OCI-M2 (cell line): ENCODE measurements around the gene POGLUT3.

ENCODE experiments used
- DNase-seq: peaks from one replicate; lab custom pipeline; 2025; ENCODE audit not compliant: unreplicated experiment; lab: John Stamatoyannopoulos, UW

Gene POGLUT3, protein sequence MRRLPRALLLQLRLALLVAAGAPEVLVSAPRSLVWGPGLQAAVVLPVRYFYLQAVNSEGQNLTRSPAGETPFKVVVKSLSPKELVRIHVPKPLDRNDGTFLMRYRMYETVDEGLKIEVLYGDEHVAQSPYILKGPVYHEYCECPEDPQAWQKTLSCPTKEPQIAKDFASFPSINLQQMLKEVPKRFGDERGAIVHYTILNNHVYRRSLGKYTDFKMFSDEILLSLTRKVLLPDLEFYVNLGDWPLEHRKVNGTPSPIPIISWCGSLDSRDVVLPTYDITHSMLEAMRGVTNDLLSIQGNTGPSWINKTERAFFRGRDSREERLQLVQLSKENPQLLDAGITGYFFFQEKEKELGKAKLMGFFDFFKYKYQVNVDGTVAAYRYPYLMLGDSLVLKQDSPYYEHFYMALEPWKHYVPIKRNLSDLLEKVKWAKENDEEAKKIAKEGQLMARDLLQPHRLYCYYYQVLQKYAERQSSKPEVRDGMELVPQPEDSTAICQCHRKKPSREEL

DNA sequence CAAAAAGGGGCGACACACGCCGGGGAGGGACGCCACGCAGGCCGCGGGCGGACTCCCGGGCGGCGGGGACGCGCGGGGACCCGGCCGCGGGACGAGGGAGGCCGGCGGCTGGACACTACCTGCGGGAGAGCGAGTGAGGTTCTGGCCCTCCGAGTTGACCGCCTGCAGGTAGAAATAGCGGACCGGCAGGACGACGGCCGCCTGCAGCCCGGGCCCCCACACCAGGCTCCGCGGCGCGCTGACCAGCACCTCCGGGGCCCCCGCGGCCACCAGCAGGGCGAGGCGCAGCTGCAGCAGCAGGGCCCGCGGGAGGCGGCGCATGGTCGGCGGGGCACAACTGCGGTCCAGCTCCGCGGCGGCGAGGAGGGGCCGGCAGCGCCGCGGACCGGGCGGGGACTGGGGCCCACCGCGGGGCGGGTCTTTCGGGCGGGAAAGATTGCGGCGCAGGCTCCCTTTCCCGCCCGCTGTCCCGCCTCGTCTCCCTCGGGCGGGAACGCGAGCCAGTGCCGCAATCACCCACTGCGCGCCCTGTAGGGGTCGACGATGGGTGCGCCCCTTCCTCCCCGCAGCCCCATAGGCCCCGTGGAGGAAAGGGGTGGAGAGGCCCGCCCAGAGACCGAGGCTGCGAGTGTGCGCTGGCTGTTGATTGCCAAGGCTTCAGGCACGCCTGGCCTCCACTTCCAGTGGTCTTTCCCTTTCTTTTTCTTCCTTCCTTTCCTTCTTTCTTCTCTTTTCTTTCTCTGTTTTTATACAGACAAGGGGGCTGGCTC, at the start of gene POGLUT3:
TSS of gene POGLUT3 (minus strand) at position 339 of the 770 bp plus-strand sequence. CDS start at position 321, 18 bp downstream.
- no peak for DNase-seq

DNA sequence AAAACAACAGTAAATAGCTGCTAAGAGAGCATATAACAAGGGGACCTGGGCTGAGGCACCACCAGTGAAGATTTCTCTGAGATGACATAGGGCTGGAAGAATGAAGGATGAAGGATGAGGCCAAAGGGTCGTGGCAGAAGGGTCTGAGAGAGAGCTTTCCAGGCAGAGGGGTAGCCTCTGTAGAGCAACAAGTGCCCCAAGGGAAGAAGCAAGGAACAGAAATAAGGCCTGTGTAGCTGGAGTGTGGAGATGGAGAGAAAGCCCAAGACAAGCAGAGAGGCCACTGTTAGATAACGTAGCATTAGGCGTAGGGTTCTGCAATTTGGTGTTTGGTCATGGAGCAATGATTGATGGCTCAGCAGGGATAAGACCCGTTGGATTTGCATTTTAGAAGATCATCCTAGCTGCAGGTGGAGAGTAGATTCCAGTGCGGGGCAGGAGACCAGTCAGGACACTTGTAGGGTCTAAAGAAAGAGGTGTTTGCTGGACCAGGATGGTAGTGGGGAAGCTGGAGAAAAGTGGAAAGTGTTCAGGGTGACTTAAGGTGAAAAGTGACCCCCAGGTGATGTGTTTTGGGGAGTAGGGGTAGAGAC, 47.8 kb upstream of the POGLUT3 start:
- DNase-seq, result no peak

- no peak for DNase-seq
Observed at GRCh38 chr11:108543316-108543964, 45.3 kb upstream of the POGLUT3 start.

GRCh38 chr11:108541531-108541930, 43.3 kb upstream of the POGLUT3 start:
- no peak for DNase-seq

- no peak for DNase-seq
Observed at GRCh38 chr11:108538502-108538901, 40.3 kb upstream of the POGLUT3 start.

- no peak for DNase-seq
Observed at GRCh38 chr11:108538022-108538424, 39.8 kb upstream of the POGLUT3 start.

- no peak for DNase-seq
Observed at GRCh38 chr11:108536783-108537182, 38.6 kb upstream of the POGLUT3 start.

DNA sequence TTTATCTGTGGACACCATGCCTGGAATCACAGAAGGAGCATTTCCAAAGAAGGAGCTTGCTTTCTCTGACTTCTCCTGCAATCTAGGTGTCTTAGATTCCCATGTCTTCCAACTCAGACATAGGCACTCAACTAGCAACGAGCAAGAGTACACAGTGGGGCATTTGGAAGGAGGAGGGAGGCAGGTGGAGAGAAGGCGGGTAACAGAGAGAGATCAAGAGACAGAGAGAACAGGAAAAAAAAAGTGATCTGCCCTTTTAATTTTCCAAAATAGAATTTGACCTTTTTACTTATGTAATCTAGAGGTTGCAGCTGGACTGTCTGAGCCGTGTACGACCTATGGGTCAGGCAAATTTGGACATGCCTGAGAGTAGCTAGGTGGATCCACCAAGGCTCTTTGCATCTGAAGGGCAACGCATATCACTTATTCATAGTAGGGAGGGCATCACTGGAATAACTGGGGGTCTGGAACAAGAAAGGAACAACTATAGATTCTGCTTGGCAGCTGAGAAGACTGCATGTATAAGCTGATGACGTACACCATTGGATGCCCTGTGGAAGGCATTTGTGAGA, 37.3 kb upstream of the POGLUT3 start:
- DNase-seq, result no peak

GRCh38 chr11:108534274-108534882, 36.2 kb upstream of the POGLUT3 start:
- no peak for DNase-seq

- no peak for DNase-seq
Observed at GRCh38 chr11:108530426-108530825, 32.2 kb upstream of the POGLUT3 start.

- DNase-seq, result no peak
Observed at GRCh38 chr11:108527382-108527781, 29.2 kb upstream of the POGLUT3 start.

- no peak for DNase-seq
Observed at GRCh38 chr11:108525161-108525560, 27.0 kb upstream of the POGLUT3 start.

GRCh38 chr11:108524422-108524821, 26.2 kb upstream of the POGLUT3 start:
- no peak for DNase-seq

DNA sequence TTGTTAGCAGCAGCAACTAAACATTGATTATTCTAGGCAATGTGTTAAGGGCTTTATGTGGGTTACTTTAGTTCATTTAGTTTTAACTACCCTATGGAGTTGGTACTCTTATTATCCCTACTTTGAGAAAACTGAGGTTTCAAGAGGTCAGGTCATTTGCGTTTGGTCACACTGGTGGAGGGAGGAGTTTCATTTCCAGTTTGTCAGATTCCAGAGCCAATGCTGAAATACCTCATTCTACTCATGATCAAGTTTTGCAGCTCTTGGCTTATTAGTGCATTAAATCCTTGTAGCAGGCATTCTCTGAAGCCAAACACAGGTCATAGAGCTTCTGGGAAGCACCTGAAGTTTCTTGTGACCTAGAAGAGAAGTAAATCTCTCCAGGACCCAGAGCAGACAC, 24.1 kb upstream of the POGLUT3 start:
- DNase-seq, result no peak

GRCh38 chr11:108518581-108518980, 20.4 kb upstream of the POGLUT3 start:
- no peak for DNase-seq

DNA sequence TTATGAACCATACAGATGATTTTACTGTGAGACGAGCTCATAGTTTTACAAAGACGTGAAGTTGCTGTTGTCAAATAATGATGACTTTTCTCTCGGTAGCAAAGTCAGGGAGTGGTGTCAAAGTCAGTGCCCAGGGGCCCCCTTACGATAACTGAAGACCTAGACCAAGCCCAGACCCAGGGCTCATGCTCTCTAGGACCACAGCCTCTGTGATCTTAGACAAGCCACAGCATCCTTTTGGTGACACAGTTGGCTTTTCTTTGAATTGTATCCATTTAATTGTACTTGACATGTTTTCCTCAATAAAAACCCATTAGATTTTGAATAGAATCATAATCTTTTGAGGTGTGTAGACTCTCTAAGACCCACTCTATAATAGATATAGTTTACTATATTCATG, 17.9 kb upstream of the POGLUT3 start:
- no peak for DNase-seq

- no peak for DNase-seq
Observed at GRCh38 chr11:108512708-108513107, 14.5 kb upstream of the POGLUT3 start.

DNA sequence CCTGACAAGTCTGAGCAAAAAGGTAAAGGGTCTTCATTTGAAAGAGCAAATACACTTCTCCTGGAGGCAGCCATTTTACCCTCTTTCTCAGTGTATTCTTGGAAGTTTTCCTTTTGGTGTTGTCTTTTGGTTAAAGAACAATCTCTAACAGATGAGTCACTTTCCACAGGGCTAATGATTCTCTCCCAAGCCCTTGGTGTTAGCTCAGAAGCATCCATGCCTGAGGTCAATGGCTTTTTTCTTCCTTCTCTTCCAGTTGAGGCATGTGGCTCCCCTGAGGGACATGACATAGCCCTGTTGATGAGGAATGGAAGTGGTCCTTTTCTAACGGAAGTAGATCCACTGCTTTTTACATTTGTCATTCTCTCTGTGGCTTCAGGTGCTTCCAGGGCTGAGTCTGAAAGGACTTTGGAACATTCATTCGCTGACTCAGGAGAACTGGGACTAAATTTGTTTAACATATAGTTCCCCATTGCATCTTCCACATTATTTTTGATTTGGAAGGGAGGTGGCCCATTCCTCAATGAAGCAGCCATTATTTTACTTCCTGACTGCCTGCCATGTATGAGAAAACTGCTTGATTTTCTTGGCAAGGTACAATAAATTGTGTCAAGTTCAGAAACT, 13.8 kb upstream of the POGLUT3 start:
- no peak for DNase-seq

GRCh38 chr11:108508653-108509593, 10.7 kb upstream of the POGLUT3 start:
- no peak for DNase-seq
